Stomach smooth muscle (tissue), 2 donors: ENCODE measurements around the gene USP14.

Source experiments
- H3K27ac ChIP-seq: one replicate; pipeline ENCODE4 v1.7.0; 2013; ENCODE audit warnings: mild to moderate bottlenecking, low read length, inconsistent platforms
- H3K27me3 ChIP-seq, 2 donors: one replicate each; pipeline ENCODE4 v1.7.0; 2013; ENCODE audit warnings: low read length in 2 of 2; ENCODE audit not compliant: insufficient read depth in 2 of 2, control insufficient read depth in 1 of 2
- H3K36me3 ChIP-seq, 2 donors: one replicate each; pipeline ENCODE4 v1.7.0; 2013; ENCODE audit warnings: low read length in 2 of 2; ENCODE audit not compliant: control insufficient read depth in 2 of 2, insufficient read depth in 2 of 2
- H3K4me1 ChIP-seq: one replicate; pipeline ENCODE4 v1.7.0; 2013; ENCODE audit warnings: low read length; ENCODE audit not compliant: control insufficient read depth, insufficient read depth
- H3K4me3 ChIP-seq, 2 donors: one replicate each; pipeline ENCODE4 v1.7.0; 2013; ENCODE audit warnings: low read length in 2 of 2
- H3K9ac ChIP-seq, 2 donors: one replicate each; pipeline ENCODE4 v1.7.0; 2013; ENCODE audit warnings: low read length in 2 of 2, mild to moderate bottlenecking in 1 of 2
- H3K9me3 ChIP-seq, 2 donors: one replicate each; pipeline ENCODE4 v1.7.0; 2013; ENCODE audit warnings: low read length in 2 of 2; ENCODE audit not compliant: control insufficient read depth in 2 of 2
- donor health status: healthy.
- donor health status: Pancreatic carcinoma.

USP14 gene

GRCh38 chr18:210075-210474, 51.7 kb downstream of the USP14 start:
- no peaks in the 10 kb centered on the region for H3K4me1 ChIP-seq
- no peak overlapping the region for H3K4me3 ChIP-seq
- H3K9me3 ChIP-seq: no peaks in the 10 kb centered on the region
- H3K36me3 ChIP-seq: peaks cover 38 to 40% of the 10 kb centered on the region in 2 donors
- no peak overlapping the region for H3K9ac ChIP-seq
- H3K27ac ChIP-seq: no peak overlapping the region
- no peaks in the 10 kb centered on the region for H3K27me3 ChIP-seq

- peaks cover 38 to 42% of the 10 kb centered on the region in 2 donors for H3K36me3 ChIP-seq
- H3K4me3 ChIP-seq: no peak overlapping the region
- no peaks in the 10 kb centered on the region for H3K27me3 ChIP-seq
- no peak overlapping the region for H3K27ac ChIP-seq
- H3K9ac ChIP-seq: no peak overlapping the region
- H3K4me1 ChIP-seq: no peaks in the 10 kb centered on the region
- no peaks in the 10 kb centered on the region for H3K9me3 ChIP-seq
These were observed 52.4 kb downstream of the USP14 start for GRCh38 chr18:210733-211132.

- Histone ChIP-seq H3K27ac (no peak overlapping the region), H3K9me3 (no peaks in the 10 kb centered on the region), H3K4me1 (no peaks in the 10 kb centered on the region), H3K9ac (no peak overlapping the region), H3K36me3 (peaks cover 38 to 40% of the 10 kb centered on the region in 2 donors), H3K27me3 (no peaks in the 10 kb centered on the region), H3K4me3 (no peak overlapping the region)
These were observed 53.2 kb downstream of the USP14 start for GRCh38 chr18:211582-211981.

GRCh38 chr18:212780-213179, 54.4 kb downstream of the USP14 start:
- Histone ChIP-seq H3K9me3 (no peaks in the 10 kb centered on the region), H3K9ac (no peak overlapping the region), H3K4me1 (no peaks in the 10 kb centered on the region), H3K27ac (no peak overlapping the region), H3K36me3 (peaks cover 43 to 48% of the 10 kb centered on the region in 2 donors), H3K4me3 (no peak overlapping the region), H3K27me3 (no peaks in the 10 kb centered on the region)

GRCh38 chr18:213505-213904, 55.1 kb downstream of the USP14 start:
- no peaks in the 10 kb centered on the region for H3K27me3 ChIP-seq
- no peak overlapping the region for H3K9ac ChIP-seq
- H3K27ac ChIP-seq: no peak overlapping the region
- H3K9me3 ChIP-seq: no peaks in the 10 kb centered on the region
- H3K36me3 ChIP-seq: peaks cover 49 to 55% of the 10 kb centered on the region in 2 donors
- no peak overlapping the region for H3K4me3 ChIP-seq
- no peaks in the 10 kb centered on the region for H3K4me1 ChIP-seq

- Histone ChIP-seq H3K9me3 (no peaks in the 10 kb centered on the region), H3K27me3 (no peaks in the 10 kb centered on the region), H3K27ac (no peak overlapping the region), H3K9ac (no peak overlapping the region), H3K4me1 (no peaks in the 10 kb centered on the region), H3K36me3 (peaks cover 49 to 55% of the 10 kb centered on the region in 2 donors), H3K4me3 (no peak overlapping the region)
These were observed 55.6 kb downstream of the USP14 start for GRCh38 chr18:213966-214365.

- Histone ChIP-seq H3K4me1 (no peaks in the 10 kb centered on the region), H3K27me3 (no peaks in the 10 kb centered on the region), H3K9ac (no peak overlapping the region), H3K27ac (no peak overlapping the region), H3K36me3 (peaks cover 44 to 52% of the 10 kb centered on the region in 2 donors), H3K4me3 (no peak overlapping the region), H3K9me3 (no peaks in the 10 kb centered on the region)
These were observed 57.2 kb downstream of the USP14 start for GRCh38 chr18:215448-216010.

- no peak overlapping the region for H3K4me3 ChIP-seq
- H3K27ac ChIP-seq: no peak overlapping the region
- peaks cover 33 to 40% of the 10 kb centered on the region in 2 donors for H3K36me3 ChIP-seq
- no peaks in the 10 kb centered on the region for H3K4me1 ChIP-seq
- no peak overlapping the region for H3K9ac ChIP-seq
- no peaks in the 10 kb centered on the region for H3K9me3 ChIP-seq
- no peaks in the 10 kb centered on the region for H3K27me3 ChIP-seq
These were observed 59.4 kb downstream of the USP14 start for GRCh38 chr18:217532-218336.

GRCh38 chr18:220708-221107, 62.4 kb downstream of the USP14 start:
- Histone ChIP-seq H3K4me1 (no peaks in the 10 kb centered on the region), H3K27me3 (no peaks in the 10 kb centered on the region), H3K4me3 (no peak overlapping the region), H3K9me3 (no peaks in the 10 kb centered on the region), H3K9ac (no peak overlapping the region), H3K27ac (no peak overlapping the region), H3K36me3 (peaks cover 24 to 32% of the 10 kb centered on the region in 2 donors)

- Histone ChIP-seq H3K9me3 (no peaks in the 10 kb centered on the region), H3K9ac (no peak overlapping the region), H3K4me3 (no peak overlapping the region), H3K4me1 (no peaks in the 10 kb centered on the region), H3K36me3 (peaks cover 11 to 24% of the 10 kb centered on the region in 2 donors), H3K27me3 (no peaks in the 10 kb centered on the region), H3K27ac (no peak overlapping the region)
These were observed 67.4 kb downstream of the USP14 start for GRCh38 chr18:225745-226144.

GRCh38 chr18:227374-227773, 69.0 kb downstream of the USP14 start:
- H3K4me3 ChIP-seq: no peak overlapping the region
- H3K9me3 ChIP-seq: no peaks in the 10 kb centered on the region
- H3K27ac ChIP-seq: no peak overlapping the region
- peaks cover 11 to 24% of the 10 kb centered on the region in 2 donors for H3K36me3 ChIP-seq
- no peaks in the 10 kb centered on the region for H3K27me3 ChIP-seq
- H3K4me1 ChIP-seq: no peaks in the 10 kb centered on the region
- no peak overlapping the region for H3K9ac ChIP-seq
